H1 (cell line): Measurements from ENCODE around the gene NR3C2.

Experiments used
- EP300 ChIP-seq, 2 experiments: IDR thresholded peaks; 1 replicate in 1 of 2; 2 replicates in 1 of 2; pipeline ENCODE4 v1.6.1; 2011 to 2012; ENCODE audit warnings: low read depth in 2 of 2, low read length in 2 of 2, mild to moderate bottlenecking in 2 of 2, borderline replicate concordance in 1 of 2, inconsistent platforms in 1 of 2, moderate library complexity in 1 of 2
- HDAC2 ChIP-seq, 2 experiments: fragments of 300-600 bp in 1 of 2; sonication (generic) in 1 of 2; IDR thresholded peaks; 2 replicates each; pipeline ENCODE4 v1.6.1; 2011 to 2012; ENCODE audit warnings: low read depth in 2 of 2, low read length in 2 of 2, mild to moderate bottlenecking in 2 of 2, moderate library complexity in 2 of 2, borderline replicate concordance in 1 of 2, inconsistent platforms in 1 of 2
- JUND ChIP-seq: IDR thresholded peaks from 2 replicates; pipeline ENCODE4 v1.6.1; 2011; ENCODE audit warnings: mild to moderate bottlenecking, improper control_type of control experiment, low read length
- RFX5 ChIP-seq: IDR thresholded peaks from 2 replicates; pipeline ENCODE4 v1.6.1; 2011; ENCODE audit warnings: low read depth, low read length, improper control_type of control experiment, borderline replicate concordance

DNA sequence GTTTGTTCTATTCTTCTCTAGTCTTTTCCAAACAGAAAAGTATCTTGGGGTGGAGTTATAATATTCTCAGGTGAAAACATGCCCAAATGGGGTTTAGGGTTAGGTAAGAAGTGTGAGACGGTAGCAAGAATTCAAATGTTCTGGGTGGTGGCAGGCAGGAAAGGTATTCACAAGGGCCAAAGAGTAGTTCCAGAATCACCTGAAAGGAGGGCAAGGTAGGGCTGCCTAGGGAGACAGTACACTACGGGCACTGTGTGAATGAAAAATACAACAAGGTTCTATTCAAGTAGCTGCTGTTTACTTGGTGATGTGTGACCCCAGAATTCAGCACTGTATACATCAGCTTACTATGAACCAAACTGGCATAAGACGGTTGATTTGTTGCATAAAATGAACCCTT is 51.9 kb downstream of the NR3C2 start:
- TF ChIP-seq RFX5 (no peak), EP300 (IDR thresholded peaks at IDR 0.05; ENCODE audit: borderline replicate concordance in 1 of 2, low read depth in 2 of 2, low read length in 2 of 2) (no peak), JUND (no peak), HDAC2 (IDR thresholded peaks at IDR 0.05; ENCODE audit: borderline replicate concordance in 1 of 2, low read depth in 2 of 2, low read length in 2 of 2) (no peak)
